Transverse colon (tissue), 4 donors: ENCODE data around the gene CD82. TPM values are rescaled to one million over a fixed set of nuclear protein-coding genes. Genes with fewer than 3 reads are reported as not detected.

Experiments
- DNase-seq: peaks from one replicate; pipeline ENCODE4 v3.0.0-alpha.2; 2019
- H3K27ac ChIP-seq, 4 donors: fragments of 200-600 bp; sonication (generic); 2 replicates each; pipeline ENCODE4 v1.5.1; 2016 to 2018; ENCODE audit warnings: inconsistent platforms in 4 of 4
- H3K27me3 ChIP-seq: fragments of 200-600 bp; sonication (generic); 2 replicates; pipeline ENCODE4 v1.5.1; 2017; ENCODE audit warnings: inconsistent platforms
- H3K36me3 ChIP-seq, 4 donors: fragments of 200-600 bp; sonication (generic); 2 replicates each; pipeline ENCODE4 v1.5.1; 2017 to 2019; ENCODE audit warnings: inconsistent platforms in 4 of 4
- H3K4me1 ChIP-seq, 4 donors: fragments of 200-600 bp; sonication (generic); 2 replicates each; pipeline ENCODE4 v1.5.1; 2017 to 2020; ENCODE audit warnings: inconsistent platforms in 4 of 4
- H3K4me3 ChIP-seq, 4 donors: fragments of 200-600 bp; sonication (generic); 1 replicate in 1 of 4; 2 replicates in 3 of 4; pipeline versions ENCODE4 v1.5.1 to v1.6.1; 2017 to 2019; ENCODE audit warnings: inconsistent platforms in 4 of 4
- H3K9me3 ChIP-seq, 2 donors: fragments of 200-600 bp; sonication (generic); 2 replicates each; pipeline ENCODE4 v1.5.1; 2017 to 2019; ENCODE audit warnings: inconsistent platforms in 2 of 2
- CTCF ChIP-seq, 5 experiments: fragments of 200-600 bp in 3 of 5; fragments of 450-650 bp in 2 of 5; sonication (generic) in 3 of 5; IDR thresholded peaks; 1 replicate in 2 of 5; 2 replicates in 3 of 5; pipeline ENCODE4 v1.5.1; 2016 to 2017; ENCODE audit warnings: antibody characterized with exemption in 5 of 5, inconsistent platforms in 3 of 5, mild to moderate bottlenecking in 2 of 5, moderate library complexity in 1 of 5
- EP300 ChIP-seq: sonication (generic); formaldehyde crosslinking; IDR thresholded peaks from one replicate; pipeline ENCODE4 v1.6.1; 2017; ENCODE audit warnings: antibody characterized with exemption, low read depth
- POLR2A ChIP-seq: fragments of 450-650 bp; IDR thresholded peaks from one replicate; pipeline ENCODE4 v1.6.1; 2016; ENCODE audit warnings: antibody characterized with exemption, mild to moderate bottlenecking, moderate library complexity
- POLR2AphosphoS5 ChIP-seq, 3 donors: sonication (generic); formaldehyde crosslinking; IDR thresholded peaks; one replicate each; pipeline ENCODE4 v1.6.1; 2016; ENCODE audit warnings: antibody characterized with exemption in 3 of 3
- WGBS, 2 donors: methylation state at CpG; one replicate each; pipeline ENCODE4 v1.1.5; 2018; ENCODE audit warnings: low coverage in 1 of 2; 5-methylcytosine and 5-hydroxymethylcytosine counted together
- in situ Hi-C, 4 donors: fragments of 200-750 bp; cut with MboI; loops; one replicate each; pipeline versions ENCODE4 v1.15.0 to v1.15.1; 2017; ENCODE audit warnings: low sequenced_read_pairs in 3 of 4, low pct_ligation_motif_present in 1 of 4, low pct_unique_long_range_greater_than_20kb in 1 of 4
- intact Hi-C: fragments of 100-400 bp; cut with DNase I; formaldehyde crosslinking; loops from one replicate; pipeline ENCODE4 v1.15.1; 2023; ENCODE audit warnings: low total_unique reads
- total RNA-seq, 4 donors: library from RNA; depleted of rRNA; stranded (reverse); fragments of >200 nt; gene quantifications; one replicate each; pipeline ENCODE4 v1.1.0, GENCODE V29; 2016

The CD82 gene
- total RNA-seq, 4 donors from 2014 or later, result 7.9 to 23.1 (median 14.0) TPM

GRCh38 chr11:44634401-44635281, 69.2 kb downstream of the CD82 start:
- peak; percentile 51 for DNase-seq
- H3K36me3 ChIP-seq, result no peaks in the 10 kb centered on the region
- in situ Hi-C loops, result loop anchor here in 1 of 4 donors (10.0 kb wide), 1 partner anchor 80 kb away; no protein-coding TSS in a partner anchor
- WGBS, 2 donors, result 38% methylated on average over 22 of the region's 24 CpGs; no CpG with 5 or more reads in 1 of the 2 donors
- no peaks in the 10 kb centered on the region for H3K9me3 ChIP-seq
- H3K27me3 ChIP-seq, result peaks cover 57% of the 10 kb centered on the region
- no peak for TF ChIP-seq EP300
- TF ChIP-seq CTCF (IDR thresholded peaks at IDR 0.05), result no peak
- TF ChIP-seq POLR2A, result no peak
- TF ChIP-seq POLR2AphosphoS5 (IDR thresholded peaks at IDR 0.05), result no peak
- H3K4me3 ChIP-seq, result no peak overlapping the region
- peaks cover 0 to 10% (median 5%) of the 10 kb centered on the region in 4 donors for H3K4me1 ChIP-seq
- intact Hi-C loops, result no loop called here
- peak overlapping the region in 1 of 4 donors; percentile 5 for H3K27ac ChIP-seq

DNA sequence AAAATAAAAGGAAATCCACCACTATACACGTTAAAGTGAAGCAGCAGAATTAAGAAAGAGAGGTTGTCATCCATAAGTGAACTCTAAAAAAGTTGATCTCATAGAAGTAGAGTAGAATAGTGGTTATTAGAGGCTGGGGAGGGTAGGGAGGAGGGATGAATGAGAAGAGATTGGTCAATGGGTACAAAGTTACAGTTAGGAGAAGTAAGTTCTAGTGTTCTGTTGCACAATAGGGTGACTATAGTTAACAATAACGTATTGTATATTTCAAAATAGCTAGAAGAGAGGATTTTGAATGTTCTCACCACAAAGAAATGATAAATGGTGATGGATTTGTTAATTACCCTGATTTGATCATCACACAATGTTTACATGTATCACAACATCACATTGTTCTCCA, 72.0 kb downstream of the CD82 start:
- in situ Hi-C loops, result loop anchor here in 1 of 4 donors (10.0 kb wide), 1 partner anchor 77 kb away; no protein-coding TSS in a partner anchor
- intact Hi-C loops, result no loop called here

DNA sequence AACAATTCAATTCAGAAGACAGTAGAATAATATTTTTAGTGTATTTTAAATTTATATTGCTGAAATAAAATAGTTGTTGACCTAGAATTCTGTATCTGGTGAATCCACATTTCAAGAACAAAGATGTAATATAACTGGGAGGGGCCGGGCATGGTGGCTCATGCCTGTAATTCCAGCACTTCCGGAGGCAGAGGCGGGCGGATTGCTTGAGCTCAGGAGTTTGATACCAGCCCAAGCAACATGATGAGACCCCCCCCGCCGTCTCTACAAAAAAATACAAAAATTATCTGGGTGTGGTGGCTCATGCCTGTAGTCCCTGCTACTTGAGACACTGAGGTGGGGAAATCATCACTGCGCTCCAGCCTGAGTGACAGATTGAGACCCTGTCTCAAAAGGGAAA, 72.6 kb downstream of the CD82 start:
- Histone ChIP-seq H3K27ac (no peak overlapping the region), H3K4me1 (peaks cover 0 to 10% (median 5%) of the 10 kb centered on the region in 4 donors), H3K4me3 (no peak overlapping the region), H3K27me3 (peaks cover 79% of the 10 kb centered on the region), H3K36me3 (no peaks in the 10 kb centered on the region), H3K9me3 (peaks cover 1 to 8% of the 10 kb centered on the region in 2 donors)
- DNase-seq, result peak; percentile 56
- in situ Hi-C loops (loop anchor here in 1 of 4 donors (10.0 kb wide), 1 partner anchor 77 kb away; no protein-coding TSS in a partner anchor), intact Hi-C loops (no loop called here)
- TF ChIP-seq POLR2AphosphoS5 (IDR thresholded peaks at IDR 0.05) (no peak), POLR2A (no peak), CTCF (IDR thresholded peaks at IDR 0.05) (no peak)
- WGBS, 2 donors, result 42 to 49% methylated on average over 2 to 7 of the region's 7 CpGs

More for the DNA sequence above, 72.0 kb downstream of the CD82 start:
- Histone ChIP-seq H3K36me3 (no peaks in the 10 kb centered on the region), H3K27ac (no peak overlapping the region), H3K9me3 (peaks cover 0 to 2% of the 10 kb centered on the region in 2 donors), H3K4me1 (peaks cover 0 to 10% (median 5%) of the 10 kb centered on the region in 4 donors), H3K27me3 (peaks cover 75% of the 10 kb centered on the region), H3K4me3 (no peak overlapping the region)
- WGBS, 2 donors, result 22 to 42% methylated on average over 2 of the region's 2 CpGs
- no peak for TF ChIP-seq CTCF (IDR thresholded peaks at IDR 0.05)
- TF ChIP-seq POLR2A, result no peak
- TF ChIP-seq POLR2AphosphoS5 (IDR thresholded peaks at IDR 0.05), result no peak
- TF ChIP-seq EP300, result no peak
- DNase-seq, result no peak

DNA sequence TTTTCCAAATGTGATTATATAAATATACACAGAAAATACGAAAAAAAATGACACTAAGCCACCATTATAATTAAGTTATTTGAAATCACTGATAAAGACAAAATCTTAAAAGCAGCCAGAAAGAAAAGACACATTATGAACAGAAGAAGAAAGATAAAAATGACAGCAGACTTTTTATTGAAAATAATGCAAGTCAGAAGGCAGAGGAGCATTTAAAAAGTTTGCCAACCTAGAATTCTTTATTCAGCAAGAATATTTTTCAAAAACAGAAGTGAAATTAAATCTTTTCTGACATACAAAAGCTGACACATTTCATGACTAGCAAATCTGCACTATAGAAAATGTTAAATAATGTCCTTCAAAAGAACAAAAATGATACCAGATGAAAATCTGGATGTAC, 77.8 kb downstream of the CD82 start:
- Histone ChIP-seq H3K9me3 (peaks cover 12 to 14% of the 10 kb centered on the region in 2 donors), H3K36me3 (no peaks in the 10 kb centered on the region), H3K4me3 (no peak overlapping the region), H3K4me1 (peaks cover 0 to under 1% (median 0%) of the 10 kb centered on the region in 4 donors), H3K27me3 (peaks cover 85% of the 10 kb centered on the region), H3K27ac (no peak overlapping the region)
- in situ Hi-C loops, result no loop called here
- DNase-seq, result no peak
- WGBS, 2 donors, result 29 to 57% methylated on average over 1 of the region's 1 CpG
- TF ChIP-seq CTCF (IDR thresholded peaks at IDR 0.05) (no peak), POLR2A (no peak), EP300 (no peak), POLR2AphosphoS5 (IDR thresholded peaks at IDR 0.05) (no peak)
- intact Hi-C loops, result no loop called here
